HEK293 (cell line): ENCODE measurements around the gene BIN2.

Experiments used
- CTCF ChIA-PET: fragments of 350-600 bp; formaldehyde crosslinking; extraction: SDS; loops from one replicate; lab custom pipeline; 2021; ENCODE audit warnings: antibody characterized with exemption; lab: Yijun Ruan, JAX
- POLR2A ChIA-PET: fragments of 300-600 bp; formaldehyde crosslinking; extraction: SDS; loops from one replicate; lab custom pipeline; 2020; ENCODE audit warnings: antibody characterized with exemption, inconsistent platforms; lab: Yijun Ruan, JAX
- H3K27ac ChIP-seq: fragments of 200-500 bp; sonication (Bioruptor generic); 2 replicates; pipeline ENCODE4 v1.5.1; 2014; ENCODE audit warnings: low read depth, low read length, control low read depth, inconsistent platforms; ENCODE audit errors: extremely low read depth
- H3K36me3 ChIP-seq, 2 experiments: fragments of 200-500 bp in 1 of 2; sonication (Bioruptor generic) in 1 of 2; 1 replicate in 1 of 2; 2 replicates in 1 of 2; pipeline ENCODE4 v1.5.1; 2014 to 2017; ENCODE audit warnings: inconsistent platforms in 2 of 2, low read length in 2 of 2; ENCODE audit not compliant: control insufficient read depth in 2 of 2, insufficient read depth in 1 of 2
- H3K4me1 ChIP-seq: fragments of 200-500 bp; sonication (Bioruptor generic); 2 replicates; pipeline ENCODE4 v1.5.1; 2014; ENCODE audit warnings: mild to moderate bottlenecking, low read length, inconsistent platforms; ENCODE audit not compliant: control insufficient read depth, insufficient read depth
- H3K4me3 ChIP-seq: 2 replicates; pipeline ENCODE4 v1.5.1; 2011; ENCODE audit warnings: low read depth, mild to moderate bottlenecking, control low read depth, low read length, moderate library complexity
- H3K9me3 ChIP-seq: fragments of 200-500 bp; sonication (Bioruptor generic); 2 replicates; pipeline ENCODE4 v1.5.1; 2014; ENCODE audit warnings: low read depth, low read length, inconsistent platforms; ENCODE audit not compliant: control insufficient read depth, insufficient read depth
- CTCF ChIP-seq: fragments of 450-650 bp; formaldehyde crosslinking; IDR thresholded peaks from 2 replicates; pipeline ENCODE4 v1.5.1; 2016; ENCODE audit warnings: missing biosample characterization, missing genetic modification characterization
- EGR2 ChIP-seq: fragments of 450-650 bp; formaldehyde crosslinking; IDR thresholded peaks from 2 replicates; pipeline ENCODE4 v1.5.1; 2016; ENCODE audit warnings: low read depth, missing biosample characterization, missing genetic modification characterization
- KLF17 ChIP-seq: fragments of 450-650 bp; formaldehyde crosslinking; IDR thresholded peaks from 2 replicates; pipeline ENCODE4 v1.5.1; 2016; ENCODE audit warnings: missing biosample characterization, missing genetic modification characterization
- REPIN1 ChIP-seq: fragments of 450-650 bp; formaldehyde crosslinking; IDR thresholded peaks from 2 replicates; pipeline ENCODE4 v1.5.1; 2017; ENCODE audit warnings: missing biosample characterization, missing genetic modification characterization, low read depth
- SP7 ChIP-seq: fragments of 450-650 bp; formaldehyde crosslinking; IDR thresholded peaks from 2 replicates; pipeline ENCODE4 v1.5.1; 2016; ENCODE audit warnings: missing biosample characterization, missing genetic modification characterization
- ZBTB11 ChIP-seq: fragments of 450-650 bp; formaldehyde crosslinking; conservative IDR thresholded peaks from 2 replicates; pipeline ENCODE4 v1.5.1; 2016; ENCODE audit warnings: low read depth, missing biosample characterization, missing genetic modification characterization
- ZBTB17 ChIP-seq: fragments of 450-650 bp; formaldehyde crosslinking; IDR thresholded peaks from 2 replicates; pipeline ENCODE4 v1.5.1; 2016; ENCODE audit warnings: missing biosample characterization, missing genetic modification characterization
- ZFHX2 ChIP-seq: fragments of 450-650 bp; formaldehyde crosslinking; conservative IDR thresholded peaks from 2 replicates; pipeline ENCODE4 v1.5.1; 2016; ENCODE audit warnings: missing biosample characterization, missing genetic modification characterization
- ZIC2 ChIP-seq: fragments of 450-650 bp; formaldehyde crosslinking; IDR thresholded peaks from 2 replicates; pipeline ENCODE4 v1.5.1; 2016; ENCODE audit warnings: missing biosample characterization, missing genetic modification characterization
- ZNF174 ChIP-seq: fragments of 450-650 bp; formaldehyde crosslinking; IDR thresholded peaks from 2 replicates; pipeline ENCODE4 v1.5.0; 2017; ENCODE audit warnings: missing biosample characterization, mild to moderate bottlenecking, missing genetic modification characterization
- ZNF211 ChIP-seq: fragments of 450-650 bp; formaldehyde crosslinking; IDR thresholded peaks from 2 replicates; pipeline ENCODE4 v1.5.1; 2016; ENCODE audit warnings: low read depth, missing biosample characterization, missing genetic modification characterization
- ZNF350 ChIP-seq: fragments of 450-650 bp; formaldehyde crosslinking; IDR thresholded peaks from 2 replicates; pipeline ENCODE4 v1.5.0; 2017; ENCODE audit warnings: missing biosample characterization, mild to moderate bottlenecking, missing genetic modification characterization
- ZNF366 ChIP-seq: fragments of 450-650 bp; formaldehyde crosslinking; conservative IDR thresholded peaks from 2 replicates; pipeline ENCODE4 v1.5.1; 2016; ENCODE audit warnings: missing biosample characterization, missing genetic modification characterization
- ZNF391 ChIP-seq: fragments of 450-650 bp; formaldehyde crosslinking; IDR thresholded peaks from 2 replicates; pipeline ENCODE4 v1.5.1; 2016; ENCODE audit warnings: low read depth, missing biosample characterization, missing genetic modification characterization, borderline replicate concordance
- ZNF510 ChIP-seq: fragments of 450-650 bp; formaldehyde crosslinking; IDR thresholded peaks from 2 replicates; pipeline ENCODE4 v1.5.1; 2018; ENCODE audit warnings: mild to moderate bottlenecking, missing genetic modification characterization, missing biosample characterization; ENCODE audit not compliant: insufficient replicate concordance
- ZNF654 ChIP-seq: fragments of 450-650 bp; formaldehyde crosslinking; IDR thresholded peaks from 2 replicates; pipeline ENCODE4 v1.5.1; 2016; ENCODE audit warnings: low read depth, missing biosample characterization, missing genetic modification characterization
- ZNF664 ChIP-seq: fragments of 450-650 bp; formaldehyde crosslinking; IDR thresholded peaks from 2 replicates; pipeline ENCODE4 v1.5.1; 2016; ENCODE audit warnings: missing biosample characterization, missing genetic modification characterization
- ZNF747 ChIP-seq: fragments of 450-650 bp; formaldehyde crosslinking; IDR thresholded peaks from 2 replicates; pipeline ENCODE4 v1.5.1; 2016; ENCODE audit warnings: missing biosample characterization, missing genetic modification characterization
- ZNF843 ChIP-seq: fragments of 450-650 bp; formaldehyde crosslinking; IDR thresholded peaks from 2 replicates; pipeline ENCODE4 v1.5.1; 2016; ENCODE audit warnings: missing biosample characterization, missing genetic modification characterization
- ZSCAN4 ChIP-seq: fragments of 450-650 bp; formaldehyde crosslinking; IDR thresholded peaks from 2 replicates; pipeline ENCODE4 v1.5.1; 2017; ENCODE audit warnings: missing biosample characterization, missing genetic modification characterization

BIN2 gene

GRCh38 chr12:51247523-51248206 lies 76.3 kb downstream of the BIN2 start (continued):
- TF ChIP-seq ZIC2 (tag by site-specific recombination) (peak; percentile 80), KLF17 (tag by site-specific recombination) (0 out of 2 replicates have a peak, but pooled peaks have one; percentile 44)

GRCh38 chr12:51246254-51246853 lies 77.6 kb downstream of the BIN2 start:
- Histone ChIP-seq H3K4me3 (no peak overlapping the region), H3K36me3 (peaks cover 21 to 39% of the 10 kb centered on the region in 2 experiments), H3K4me1 (no peaks in the 10 kb centered on the region), H3K9me3 (no peaks in the 10 kb centered on the region), H3K27ac (no peak overlapping the region)
- no peak for TF ChIP-seq ZNF664 (tag by site-specific recombination)
- TF ChIP-seq ZBTB17 (tag by site-specific recombination) = 0 out of 2 replicates have a peak, but pooled peaks have one; percentile 15
- TF ChIP-seq ZNF843 (tag by site-specific recombination) = no peak
- no peak for TF ChIP-seq ZNF211 (tag by site-specific recombination)
- no peak for TF ChIP-seq ZNF391 (tag by site-specific recombination)
- peak; percentile 97 for TF ChIP-seq EGR2 (tag by site-specific recombination)
- TF ChIP-seq ZBTB11 (tag by site-specific recombination) = 0 out of 2 replicates have a peak, but pooled peaks have one; percentile 26
- peak; percentile 64; the same call in 1 of the 2 replicates for TF ChIP-seq CTCF (tag by site-specific recombination)
- TF ChIP-seq ZNF174 (tag by site-specific recombination) = no peak
- no peak for TF ChIP-seq ZNF350 (tag by site-specific recombination)
- TF ChIP-seq ZNF510 (tag by site-specific recombination) = no peak
- no peak for TF ChIP-seq ZNF747 (tag by site-specific recombination)
- peak; percentile 93 for TF ChIP-seq ZFHX2 (tag by site-specific recombination)
- peak; percentile 54 for TF ChIP-seq SP7 (tag by site-specific recombination)
- peak; percentile 53 for TF ChIP-seq ZNF654 (tag by site-specific recombination)
- TF ChIP-seq ZSCAN4 (tag by site-specific recombination) = peak; percentile 90
- TF ChIP-seq REPIN1 = no peak
- TF ChIP-seq ZNF366 (tag by site-specific recombination) = 0 out of 2 replicates have a peak, but pooled peaks have one; percentile 52
- ChIA-PET POLR2A (no interaction called here), CTCF (no interaction called here)
